Heart right ventricle (tissue), 16 donors: ENCODE measurements around the gene C11orf68. TPM values are rescaled to one million over a fixed set of nuclear protein-coding genes. Genes with fewer than 3 reads are reported as not detected.

ENCODE experiments used
- ATAC-seq, 8 donors: fragments of 200-7000 bp; cut with Tn5 transposase; one replicate each; pipeline ENCODE4 v1.9.1; 2020; ENCODE audit warnings: mild to moderate bottlenecking in 8 of 8, moderate library complexity in 8 of 8, moderate number of reproducible peaks in 1 of 8
- DNase-seq, 2 donors: peaks; one replicate each; pipeline ENCODE4 v3.0.0-alpha.2; 2020
- H3K27ac ChIP-seq, 10 donors: fragments of 200-600 bp; sonication (generic) in 2 of 10; one replicate each; pipeline versions ENCODE4 v1.5.0 to v1.8.0; 2020 to 2022; ENCODE audit warnings: mild to moderate bottlenecking in 3 of 10
- H3K27me3 ChIP-seq, 7 donors: fragments of 200-600 bp; one replicate each; pipeline ENCODE4 v1.8.0; 2021 to 2022; ENCODE audit warnings: mild to moderate bottlenecking in 2 of 7
- H3K36me3 ChIP-seq, 9 donors: fragments of 200-600 bp; sonication (generic) in 1 of 9; one replicate each; pipeline versions ENCODE4 v1.5.0 to v1.8.0; 2020 to 2022; ENCODE audit warnings: mild to moderate bottlenecking in 2 of 9
- H3K4me1 ChIP-seq, 9 donors: fragments of 200-600 bp; sonication (generic) in 1 of 9; one replicate each; pipeline versions ENCODE4 v1.5.0 to v1.8.0; 2020 to 2022; ENCODE audit warnings: mild to moderate bottlenecking in 4 of 9
- H3K4me3 ChIP-seq, 10 donors: fragments of 200-600 bp; sonication (generic) in 2 of 10; one replicate each; pipeline versions ENCODE4 v1.5.0 to v1.8.0; 2020 to 2022; ENCODE audit warnings: mild to moderate bottlenecking in 7 of 10, moderate library complexity in 2 of 10
- H3K9me3 ChIP-seq, 11 donors: fragments of 200-600 bp in 10 of 11; sonication (generic) in 2 of 11; one replicate each; pipeline versions ENCODE4 v1.5.0 to v1.8.0; 2013 to 2022; ENCODE audit warnings: mild to moderate bottlenecking in 2 of 11, control low read depth in 1 of 11, moderate library complexity in 1 of 11
- CTCF ChIP-seq, 9 donors: fragments of 200-600 bp; sonication (generic) in 2 of 9; IDR thresholded peaks; one replicate each; pipeline versions ENCODE4 v1.5.0 to v1.8.0; 2021 to 2022; ENCODE audit warnings: antibody characterized with exemption in 9 of 9, mild to moderate bottlenecking in 5 of 9, moderate library complexity in 1 of 9
- WGBS, 2 donors: extraction: QIAGEN DNeasy Blood & Tissue Kit; methylation state at CpG; one replicate each; pipeline ENCODE4 v1.1.7; 2013; ENCODE audit warnings: inconsistent platforms in 1 of 2; 5-methylcytosine and 5-hydroxymethylcytosine counted together
- intact Hi-C, 10 donors: fragments of 100-400 bp; cut with DNase I; formaldehyde crosslinking; loops; one replicate each; pipeline versions ENCODE4 v1.11.1 to v1.14.2; 2022
- polyA plus RNA-seq, 2 donors: library from polyadenylated mRNA; stranded (reverse); fragments of 200-250 nt; gene quantifications; one replicate each; pipeline ENCODE4 v1.2.3, GENCODE V29; 2013
- total RNA-seq, 10 donors: library from RNA; stranded (reverse); fragmentation: NEBNext Ultra II Directional in 3 of 10; extraction: Animal tissue kit (Norgen Biotek cat#: 25700) in 3 of 10; gene quantifications; one replicate each; pipeline versions ENCODE4 v1.2.1 to v1.2.4, GENCODE V29; 2021 to 2023
- donor health status: Arrhythmogenic right ventricular cardiomyopathy.
- donor health status: ischemic (EF 13 %, LVEDD 7.1; RV severe dilation, severe dysfunction).
- donor health status: healthy with polysubstance abuse.
- donor health status: DM: no; HTN: yes; CAD: no.
- donor health status: DM: no; HTN: no; CAD: no.
- donor health status: ischemic (EF 25% LVEDD 6.9; RV normal size, moderate dysfunction).
- donor health status: ischemic (EF 25% LVEDD 5.7; RV mildly dilated, moderate dysfunction).
- donor health status: healthy.
- donor health status: DM: yes; HTN: yes; CAD: no.
- donor health status: Ischemic cardiomyopathy.
- donor health status: ischemic (EF 35%, LVEDD 5.7; RV mildly dilated, moderate dysfunction).
- donor health status: nonischemic (EF 11% LVEDD 7.7; RV severe dilation, severe dysfunction).
- donor health status: DM: yes; HTN: yes; CAD: no.
- donor health status: PGD.
- donor health status: ischemic (EF 29% LVEDD 5.4; RV normal size, mild dysfunction).
- donor health status: nonischemic (EF 23%, LVEDD 6.1; RV moderate dilation, normal function).

C11orf68 gene
- total and polyA plus RNA-seq, 12 donors = 35.7 to 49.2 (median 40.9) TPM

- no peak for TF ChIP-seq CTCF (IDR thresholded peaks at IDR 0.05)
- H3K36me3 ChIP-seq = no peaks in the 10 kb centered on the region
- no peaks in the 10 kb centered on the region for H3K4me1 ChIP-seq
- H3K9me3 ChIP-seq = no peaks in the 10 kb centered on the region
- DNase-seq = no peak
- H3K27me3 ChIP-seq = peaks cover 0 to 20% (median 3%) of the 10 kb centered on the region in 7 donors
- no peak overlapping the region for H3K27ac ChIP-seq
- no peak for ATAC-seq
- intact Hi-C loops = no loop called here
- WGBS, 2 donors = 48 to 54% methylated on average over 4 of the region's 4 CpGs
- no peak overlapping the region for H3K4me3 ChIP-seq
These were observed 15.2 kb upstream of the C11orf68 start for GRCh38 chr11:65934014-65934413.

- Histone ChIP-seq H3K27me3 (peaks cover 0 to 15% (median 3%) of the 10 kb centered on the region in 7 donors), H3K9me3 (no peaks in the 10 kb centered on the region), H3K4me3 (no peak overlapping the region), H3K4me1 (peaks cover 0 to 11% (median 0%) of the 10 kb centered on the region in 9 donors), H3K36me3 (no peaks in the 10 kb centered on the region), H3K27ac (no peak overlapping the region)
- TF ChIP-seq CTCF (IDR thresholded peaks at IDR 0.05) = peak in 2 of 9 donors; percentile 11 to 14
- DNase-seq (no peak), ATAC-seq (no peak)
- 29 to 35% methylated on average over 9 of the region's 9 CpGs for WGBS, 2 donors
- intact Hi-C loops = no loop called here
These were observed 13.7 kb upstream of the C11orf68 start for GRCh38 chr11:65932558-65932919.

GRCh38 chr11:65931773-65932557 is 13.1 kb upstream of the C11orf68 start:
- 47 to 52% methylated on average over 13 of the region's 13 CpGs for WGBS, 2 donors
- TF ChIP-seq CTCF (IDR thresholded peaks at IDR 0.05) = no peak
- intact Hi-C loops = no loop called here
- no peak for DNase-seq
- no peaks in the 10 kb centered on the region for H3K36me3 ChIP-seq
- H3K4me1 ChIP-seq = peaks cover 0 to 16% (median 0%) of the 10 kb centered on the region in 9 donors
- H3K4me3 ChIP-seq = no peak overlapping the region
- ATAC-seq = no peak
- no peaks in the 10 kb centered on the region for H3K9me3 ChIP-seq
- H3K27ac ChIP-seq = no peak overlapping the region
- H3K27me3 ChIP-seq = peaks cover 0 to 11% (median 3%) of the 10 kb centered on the region in 7 donors

GRCh38 chr11:65928667-65929066 is 9.8 kb upstream of the C11orf68 start:
- peak overlapping the region in 1 of 10 donors; percentile 37 for H3K4me3 ChIP-seq

More at GRCh38 chr11:65928667-65929066, 9.8 kb upstream of the C11orf68 start:
- TF ChIP-seq CTCF (IDR thresholded peaks at IDR 0.05) = no peak
- H3K9me3 ChIP-seq = no peaks in the 10 kb centered on the region
- intact Hi-C loops = no loop called here
- WGBS, 2 donors = 62 to 73% methylated on average over 6 of the region's 6 CpGs
- H3K27me3 ChIP-seq = peaks cover 0 to 5% (median 3%) of the 10 kb centered on the region in 7 donors
- H3K27ac ChIP-seq = peak overlapping the region in 1 of 10 donors; percentile 85
- peaks cover 0 to 3% (median 0%) of the 10 kb centered on the region in 9 donors for H3K36me3 ChIP-seq
- no peak for ATAC-seq
- no peak for DNase-seq
- peaks cover 0 to 16% (median 0%) of the 10 kb centered on the region in 9 donors for H3K4me1 ChIP-seq
